Spleen (tissue), 7 donors: ENCODE measurements around the gene SLC5A4.
"Not testable (repeated sequence)": the region's sequence is repeated elsewhere in the genome, so short reads cannot be mapped to it uniquely, and the experiment has no call there.

Source experiments
- POLR2A ChIP-seq, 3 donors: fragments of 450-650 bp; IDR thresholded peaks; one replicate each; pipeline ENCODE4 v1.5.1; 2017; ENCODE audit warnings: antibody characterized with exemption in 3 of 3, mild to moderate bottlenecking in 1 of 3
- POLR2AphosphoS5 ChIP-seq, 3 donors: sonication (generic); formaldehyde crosslinking; IDR thresholded peaks; one replicate each; pipeline ENCODE4 v1.5.1; 2017; ENCODE audit warnings: antibody characterized with exemption in 3 of 3
- TF ChIP-seq, protein P1 (sequence below), 11 experiments: fragments of 200-600 bp in 7 of 11; fragments of 450-650 bp in 4 of 11; sonication (generic) in 4 of 11; IDR thresholded peaks in 8 of 11; conservative IDR thresholded peaks in 3 of 11; 1 replicate in 7 of 11; 2 replicates in 4 of 11; pipeline versions ENCODE4 v1.4.0 to v1.8.0; 2016 to 2021; ENCODE audit warnings: antibody characterized with exemption in 11 of 11, inconsistent platforms in 4 of 11, mild to moderate bottlenecking in 1 of 11
- donor health status: DM: no; HTN: no; CAD: no; lungs with moderate emphysema.
- donor health status: DM: no; HTN: no; CAD: no.
- donor health status: DM: no; HTN: no; CAD: no.

DNA sequence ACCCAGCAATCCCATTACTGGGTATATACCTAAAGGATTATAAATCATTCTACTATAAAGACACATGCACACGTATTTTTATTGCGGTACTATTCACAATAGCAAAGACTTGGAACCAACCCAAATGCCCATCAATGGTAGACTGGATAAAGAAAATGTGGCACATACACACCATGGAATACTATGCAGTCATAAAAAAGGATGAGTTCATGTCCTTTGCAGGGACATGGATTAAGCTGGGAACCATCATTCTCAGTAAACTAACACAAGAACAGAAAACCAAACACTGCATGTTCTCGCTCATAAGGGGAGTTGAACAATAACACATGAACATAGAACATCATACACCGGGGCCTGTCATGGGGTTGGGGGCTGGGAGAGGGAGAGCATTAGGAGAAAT is 8.5 kb upstream of the SLC5A4 start:
- TF ChIP-seq POLR2AphosphoS5, POLR2A (IDR thresholded peaks at IDR 0.05): not testable (repeated sequence)
- TF ChIP-seq, protein P1, sequence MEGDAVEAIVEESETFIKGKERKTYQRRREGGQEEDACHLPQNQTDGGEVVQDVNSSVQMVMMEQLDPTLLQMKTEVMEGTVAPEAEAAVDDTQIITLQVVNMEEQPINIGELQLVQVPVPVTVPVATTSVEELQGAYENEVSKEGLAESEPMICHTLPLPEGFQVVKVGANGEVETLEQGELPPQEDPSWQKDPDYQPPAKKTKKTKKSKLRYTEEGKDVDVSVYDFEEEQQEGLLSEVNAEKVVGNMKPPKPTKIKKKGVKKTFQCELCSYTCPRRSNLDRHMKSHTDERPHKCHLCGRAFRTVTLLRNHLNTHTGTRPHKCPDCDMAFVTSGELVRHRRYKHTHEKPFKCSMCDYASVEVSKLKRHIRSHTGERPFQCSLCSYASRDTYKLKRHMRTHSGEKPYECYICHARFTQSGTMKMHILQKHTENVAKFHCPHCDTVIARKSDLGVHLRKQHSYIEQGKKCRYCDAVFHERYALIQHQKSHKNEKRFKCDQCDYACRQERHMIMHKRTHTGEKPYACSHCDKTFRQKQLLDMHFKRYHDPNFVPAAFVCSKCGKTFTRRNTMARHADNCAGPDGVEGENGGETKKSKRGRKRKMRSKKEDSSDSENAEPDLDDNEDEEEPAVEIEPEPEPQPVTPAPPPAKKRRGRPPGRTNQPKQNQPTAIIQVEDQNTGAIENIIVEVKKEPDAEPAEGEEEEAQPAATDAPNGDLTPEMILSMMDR (IDR thresholded peaks at IDR 0.05 in 8 of 11, conservative IDR thresholded peaks at IDR 0.05 in 3 of 11): not testable (repeated sequence)
